Ovary (tissue), 9 donors: ENCODE measurements around the gene PTPRS. TPM values are rescaled to one million over a fixed set of nuclear protein-coding genes. Genes with fewer than 3 reads are reported as not detected.

Experiments
- DNase-seq, 5 donors: peaks; one replicate each; pipeline ENCODE4 v3.0.0-alpha.2; 2019 to 2020
- H3K27ac ChIP-seq, 2 donors: fragments of 200-600 bp; one replicate each; pipeline versions ENCODE4 v1.5.1 to v1.8.0; 2019 to 2022
- H3K27me3 ChIP-seq: fragments of 200-600 bp; one replicate; pipeline ENCODE4 v1.8.0; 2022
- H3K36me3 ChIP-seq: fragments of 200-600 bp; sonication (generic); one replicate; pipeline ENCODE4 v1.5.1; 2019
- H3K4me1 ChIP-seq: one replicate; pipeline ENCODE4 v1.8.1; 2013; ENCODE audit warnings: mild to moderate bottlenecking, moderate library complexity; ENCODE audit not compliant: insufficient read depth
- H3K4me3 ChIP-seq: fragments of 200-600 bp; sonication (generic); one replicate; pipeline ENCODE4 v1.5.1; 2017
- H3K9me3 ChIP-seq, 2 donors: fragments of 200-600 bp in 1 of 2; sonication (generic) in 1 of 2; one replicate each; pipeline versions ENCODE4 v1.5.1 to v1.8.1; 2013 to 2019; ENCODE audit warnings: mild to moderate bottlenecking in 1 of 2, moderate library complexity in 1 of 2
- CTCF ChIP-seq, 3 donors: fragments of 450-650 bp in 2 of 3; fragments of 200-600 bp in 1 of 3; IDR thresholded peaks; one replicate each; pipeline versions ENCODE4 v1.5.1 to v1.8.0; 2016 to 2022; ENCODE audit warnings: antibody characterized with exemption in 3 of 3, mild to moderate bottlenecking in 1 of 3
- EP300 ChIP-seq: sonication (generic); formaldehyde crosslinking; IDR thresholded peaks from one replicate; pipeline ENCODE4 v1.6.1; 2017; ENCODE audit warnings: antibody characterized with exemption
- POLR2A ChIP-seq: fragments of 450-650 bp; IDR thresholded peaks from one replicate; pipeline ENCODE4 v1.6.1; 2017; ENCODE audit warnings: antibody characterized with exemption, mild to moderate bottlenecking, moderate library complexity
- WGBS, 3 donors: extraction: QIAGEN DNeasy Blood & Tissue Kit in 1 of 3; methylation state at CpG; one replicate each; pipeline versions ENCODE4 v1.1.5 to v1.1.7; 2013 to 2017; 5-methylcytosine and 5-hydroxymethylcytosine counted together
- intact Hi-C, 4 donors: fragments of 100-400 bp; cut with DNase I; formaldehyde crosslinking; loops; one replicate each; pipeline versions ENCODE4 v1.11.0 to v1.15.1; 2022 to 2023
- polyA plus RNA-seq, 2 donors: library from polyadenylated mRNA; stranded (reverse); fragments of 200-250 nt in 1 of 2; fragments of 350-450 nt in 1 of 2; fragmentation: Illumina TruSeq in 1 of 2; extraction: RNeasy Lipid Tissue Mini Kit (QIAGEN cat#74804) in 1 of 2; gene quantifications; one replicate each; pipeline ENCODE4 v1.2.3, GENCODE V29; 2013 to 2014
- total RNA-seq, 7 donors: library from RNA; depleted of rRNA in 2 of 7; stranded (reverse); fragments of >200 nt in 2 of 7; fragmentation: NEBNext Ultra II Directional in 3 of 7; extraction: Animal tissue kit (Norgen Biotek cat#: 25700) in 3 of 7; gene quantifications; one replicate each; pipeline versions ENCODE4 v1.1.0 to v1.2.4, GENCODE V29; 2016 to 2023
- donor health status: DM: no; HTN: no; CAD: no; lungs with moderate emphysema.
- donor health status: DM: no; HTN: no; CAD: no.
- donor health status: Bipolar disorder and iron deficiency.
- donor health status: DM: yes; HTN: yes; CAD: no.
- donor health status: DM: no; HTN: no; CAD: no.
- donor health status: DM: yes; HTN: yes; CAD: no.

Gene PTPRS
- total and polyA plus RNA-seq, 9 donors: 12.3 to 196 (median 168) TPM

DNA sequence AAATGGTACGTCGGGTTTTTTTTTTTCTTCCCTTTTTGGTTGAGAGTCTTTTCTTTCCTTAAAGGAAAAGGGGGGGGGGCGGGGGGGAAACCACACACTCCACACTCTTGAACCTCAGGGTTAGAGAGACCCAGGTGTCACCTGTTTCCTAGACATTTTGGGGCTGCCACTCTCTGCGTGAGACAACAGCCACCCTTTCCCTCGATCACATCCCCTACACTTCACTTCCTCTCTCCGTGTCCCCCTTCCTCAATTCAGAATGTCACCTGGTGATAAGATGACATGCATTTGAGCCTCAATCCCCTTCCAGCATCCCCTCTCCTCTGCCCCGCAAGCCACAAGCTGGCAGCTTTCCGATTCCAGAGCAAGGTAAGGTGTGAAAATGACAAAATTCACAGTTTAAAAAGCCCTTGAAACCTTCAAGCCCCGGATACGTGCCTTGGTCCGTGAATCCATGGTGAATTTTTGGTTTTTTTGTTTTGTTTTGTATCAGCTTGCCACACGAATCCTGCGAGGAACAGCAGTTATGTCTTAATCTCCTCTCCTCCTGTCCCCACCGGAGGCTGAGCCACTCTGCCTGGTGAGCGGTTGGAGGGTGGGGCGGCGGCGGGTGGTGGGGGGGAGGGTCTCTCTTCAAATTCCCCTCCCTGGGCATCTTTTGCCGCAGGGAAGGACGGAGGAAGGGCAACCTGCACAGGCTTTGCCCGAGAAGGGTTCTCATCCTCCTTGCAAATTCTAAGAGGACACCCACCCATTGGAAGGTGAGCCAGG lies 4.2 kb downstream of the PTPRS start:
- no peak for DNase-seq
- H3K9me3 ChIP-seq: no peaks in the 10 kb centered on the region
- no peaks in the 10 kb centered on the region for H3K27me3 ChIP-seq
- TF ChIP-seq EP300 (no peak), CTCF (IDR thresholded peaks at IDR 0.05) (no peak), POLR2A (no peak)
- H3K4me1 ChIP-seq: no peaks in the 10 kb centered on the region
- H3K4me3 ChIP-seq: no peak overlapping the region
- H3K36me3 ChIP-seq: no peaks in the 10 kb centered on the region
- WGBS, 3 donors: 39 to 43% (median 41%) methylated on average over 21 of the region's 21 CpGs
- intact Hi-C loops: no loop called here
- H3K27ac ChIP-seq: no peak overlapping the region

DNA sequence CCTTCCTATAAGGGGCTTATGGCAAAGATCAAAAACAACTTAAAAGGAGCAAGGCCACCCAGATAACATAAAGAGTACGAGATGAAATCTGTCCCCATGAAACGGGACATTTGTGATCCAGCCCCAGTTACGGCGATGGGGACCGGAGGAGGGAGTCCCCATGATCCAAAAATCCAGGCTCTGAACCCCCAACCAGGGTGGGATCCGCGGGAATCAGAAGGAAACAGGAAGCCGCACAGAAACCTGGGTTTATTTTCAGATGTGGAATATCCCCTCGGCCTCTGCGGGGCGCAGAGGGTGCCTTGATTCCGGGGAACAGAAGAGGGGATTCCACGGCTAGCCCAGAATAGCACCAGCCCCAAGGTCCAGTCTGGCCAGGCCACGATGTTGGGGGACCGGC lies 5.0 kb downstream of the PTPRS start:
- 72 to 83% (median 78%) methylated on average over 15 of the region's 15 CpGs for WGBS, 3 donors
- H3K27me3 ChIP-seq: no peaks in the 10 kb centered on the region
- intact Hi-C loops: no loop called here
- no peaks in the 10 kb centered on the region for H3K9me3 ChIP-seq
- H3K4me3 ChIP-seq: no peak overlapping the region
- H3K36me3 ChIP-seq: no peaks in the 10 kb centered on the region
- no peaks in the 10 kb centered on the region for H3K4me1 ChIP-seq
- H3K27ac ChIP-seq: no peak overlapping the region
- DNase-seq: no peak
- TF ChIP-seq CTCF (IDR thresholded peaks at IDR 0.05) (no peak), POLR2A (no peak), EP300 (no peak)

- no peak overlapping the region for H3K4me3 ChIP-seq
- H3K27me3 ChIP-seq: no peaks in the 10 kb centered on the region
- no peaks in the 10 kb centered on the region for H3K36me3 ChIP-seq
- no peak overlapping the region for H3K27ac ChIP-seq
- intact Hi-C loops: no loop called here
- no peaks in the 10 kb centered on the region for H3K4me1 ChIP-seq
- WGBS, 3 donors: 88 to 91% (median 90%) methylated on average over 32 of the region's 32 CpGs
- no peak for DNase-seq
- H3K9me3 ChIP-seq: no peaks in the 10 kb centered on the region
- TF ChIP-seq CTCF (IDR thresholded peaks at IDR 0.05) (no peak), EP300 (no peak), POLR2A (no peak)
These were observed 5.7 kb downstream of the PTPRS start for GRCh38 chr19:5334824-5335500.

GRCh38 chr19:5334366-5334739 lies 6.3 kb downstream of the PTPRS start:
- no peaks in the 10 kb centered on the region for H3K27me3 ChIP-seq
- intact Hi-C loops: no loop called here
- WGBS, 3 donors: 78 to 91% (median 85%) methylated on average over 8 to 10 of the region's 10 CpGs
- no peaks in the 10 kb centered on the region for H3K9me3 ChIP-seq
- H3K27ac ChIP-seq: no peak overlapping the region
- no peaks in the 10 kb centered on the region for H3K4me1 ChIP-seq
- H3K4me3 ChIP-seq: no peak overlapping the region
- no peak for DNase-seq
- TF ChIP-seq POLR2A: no peak
- no peak for TF ChIP-seq CTCF (IDR thresholded peaks at IDR 0.05)
- TF ChIP-seq EP300: no peak
- H3K36me3 ChIP-seq: no peaks in the 10 kb centered on the region
